Activated CD4-positive, alpha-beta T cell treated with anti-CD3 and anti-CD28 coated beads, Interleukin-2, amount 50 U/mL, for 24 hours (primary cell): ENCODE results near the gene SFT2D2.

Experiments
- DNase-seq, 2 donors: peaks; one replicate each; pipeline ENCODE4 v3.0.0-alpha.2; 2020; ENCODE audit warnings: low read depth in 1 of 2, low spot score in 1 of 2

The SFT2D2 gene

GRCh38 chr1:168223261-168223660 lies 2.5 kb upstream of the SFT2D2 start:
- DNase-seq = no peak

- no peak for DNase-seq
Observed at GRCh38 chr1:168223681-168224540, 1.9 kb upstream of the SFT2D2 start.

DNA sequence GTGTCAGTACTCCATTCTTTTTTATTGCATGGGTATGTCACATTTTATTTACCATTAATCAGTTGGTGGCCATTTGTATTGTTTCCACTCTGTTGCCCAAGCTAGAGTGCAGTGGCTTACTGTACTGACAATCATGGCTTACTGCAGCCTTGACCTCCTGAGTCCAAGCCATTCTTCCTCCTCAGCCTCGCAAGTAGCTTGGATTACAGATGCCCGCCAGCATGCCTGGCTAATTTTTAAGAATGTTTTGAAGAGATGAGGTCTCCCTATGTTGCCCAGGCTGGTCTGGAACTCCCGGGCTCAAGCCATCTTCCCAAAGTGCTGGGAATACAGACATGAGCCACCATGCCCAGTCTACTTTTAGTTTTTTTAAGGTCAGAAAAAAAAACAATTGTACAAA lies 813 bp upstream of the SFT2D2 start:
- no peak for DNase-seq

GRCh38 chr1:168227620-168228019 lies 1.8 kb downstream of the SFT2D2 start:
- DNase-seq = no peak

DNA sequence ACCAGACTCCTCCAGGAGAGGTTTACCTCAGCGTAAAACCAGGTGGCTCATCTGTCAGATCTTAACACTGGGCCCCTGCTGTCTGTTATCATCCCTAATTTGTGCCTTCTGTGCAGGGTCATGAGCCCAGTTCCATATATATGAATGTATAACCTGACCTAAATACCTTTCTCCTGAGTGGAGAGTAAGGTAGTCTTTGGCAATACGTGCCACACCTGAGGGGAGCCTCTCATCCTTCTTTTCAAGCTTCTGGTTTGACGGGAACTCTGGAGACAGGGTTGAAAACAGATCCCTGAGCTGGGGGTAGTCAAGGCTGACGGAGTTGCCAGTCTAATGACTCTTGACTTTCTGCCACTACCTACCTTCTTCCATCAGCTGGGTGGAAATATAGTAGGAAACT lies 4.1 kb downstream of the SFT2D2 start:
- DNase-seq = no peak

GRCh38 chr1:168230709-168231108 lies 4.9 kb downstream of the SFT2D2 start:
- no peak for DNase-seq

DNA sequence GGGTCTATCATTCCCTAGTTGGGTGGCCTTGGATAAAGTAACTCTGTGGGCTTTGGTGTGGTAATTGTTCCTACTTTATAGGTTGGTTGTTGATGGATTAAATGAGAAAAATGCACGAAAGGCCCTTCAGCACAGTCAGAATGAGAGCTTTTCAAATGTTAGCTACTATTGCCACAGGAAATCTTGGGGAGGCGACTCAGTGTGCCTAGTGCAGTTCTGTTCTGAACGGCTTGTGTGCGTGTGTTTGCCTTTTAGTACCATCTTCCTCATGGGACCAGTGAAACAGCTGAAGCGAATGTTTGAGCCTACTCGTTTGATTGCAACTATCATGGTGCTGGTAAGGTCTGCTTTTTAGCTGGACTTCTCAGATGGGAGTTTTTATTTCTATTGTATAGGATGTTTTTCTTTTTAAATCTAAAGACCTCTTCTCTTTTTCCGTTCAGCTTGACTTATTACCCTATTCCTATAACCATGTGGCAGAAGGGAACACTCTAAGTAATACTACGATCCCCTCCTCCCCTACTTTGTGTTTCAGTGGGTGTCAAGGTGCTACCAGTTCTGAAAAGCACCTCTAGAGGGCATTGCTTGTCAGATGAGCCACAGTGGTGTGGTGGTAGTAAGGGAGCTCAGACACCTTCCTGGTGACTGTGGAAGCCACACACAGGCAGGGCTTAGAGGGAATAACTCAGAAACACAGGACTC lies 9.2 kb downstream of the SFT2D2 start:
- no peak for DNase-seq

DNA sequence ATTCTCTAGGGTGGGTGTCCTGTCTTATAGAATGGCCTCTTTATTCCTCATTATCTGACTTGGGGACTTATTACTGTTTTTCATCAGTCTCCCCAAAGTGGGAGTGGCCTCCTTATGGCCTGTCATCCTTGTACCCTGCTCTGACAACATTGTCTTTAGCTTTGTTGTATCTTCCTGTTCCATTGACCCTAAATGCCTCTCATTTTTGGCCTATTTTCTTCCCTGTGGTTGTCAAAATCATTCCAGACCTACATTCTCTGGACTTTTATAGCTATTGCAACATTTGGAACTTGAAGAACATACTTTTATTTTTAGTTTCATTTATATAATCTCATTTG lies 9.7 kb downstream of the SFT2D2 start:
- DNase-seq = no peak

DNA sequence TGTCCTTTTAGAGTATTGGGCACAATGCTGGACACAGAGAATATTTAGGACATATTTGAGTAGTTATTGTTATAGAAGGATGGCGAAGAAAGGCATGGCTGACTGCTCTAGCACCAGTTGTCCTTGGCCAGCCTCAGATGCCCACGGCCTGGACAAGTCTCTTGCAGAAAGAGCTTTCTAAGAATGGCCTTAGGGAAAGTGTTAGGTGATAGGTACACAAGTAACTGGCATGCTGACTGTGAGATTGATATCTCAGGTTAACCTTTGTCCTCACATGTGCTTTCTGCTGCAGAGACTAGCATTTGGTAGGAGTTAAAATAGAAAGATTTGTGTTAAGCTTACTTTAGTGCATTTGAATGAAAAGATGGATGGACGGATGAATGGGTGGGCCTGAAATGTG lies 10.1 kb downstream of the SFT2D2 start:
- DNase-seq = no peak

- peak in 1 of 2 donors; percentile 23 for DNase-seq
Observed at GRCh38 chr1:168236836-168237611, 11.2 kb downstream of the SFT2D2 start.

GRCh38 chr1:168243198-168243597 lies 17.4 kb downstream of the SFT2D2 start:
- DNase-seq = no peak

DNA sequence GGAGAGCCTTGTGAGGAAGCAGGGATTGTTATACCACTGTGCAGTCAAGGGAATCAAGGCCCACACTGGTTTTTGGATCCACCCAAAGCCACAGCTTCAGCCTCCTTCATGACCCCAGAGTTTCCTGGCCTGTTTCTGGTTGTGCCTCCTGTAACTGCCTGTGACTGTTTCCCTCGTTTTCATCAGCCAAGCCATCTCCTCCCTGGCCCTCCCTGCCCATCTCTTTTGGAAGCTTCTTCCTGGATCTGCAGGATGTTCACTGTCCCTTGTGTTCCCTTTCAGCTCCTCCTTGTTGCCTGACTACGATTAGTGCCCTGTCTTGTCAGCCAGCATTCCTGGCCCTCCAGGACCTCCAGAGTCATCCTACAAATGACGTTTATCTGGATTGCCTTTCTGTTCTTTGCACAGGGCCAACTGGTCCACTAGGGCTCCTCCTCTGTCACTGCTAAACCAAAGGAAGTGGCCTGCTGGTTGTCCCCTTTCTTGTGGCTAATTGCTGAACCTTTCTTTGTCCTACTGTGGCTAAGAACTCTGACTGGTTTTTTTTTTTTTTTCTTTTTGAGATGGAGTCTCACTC lies 17.9 kb downstream of the SFT2D2 start:
- DNase-seq = no peak

DNA sequence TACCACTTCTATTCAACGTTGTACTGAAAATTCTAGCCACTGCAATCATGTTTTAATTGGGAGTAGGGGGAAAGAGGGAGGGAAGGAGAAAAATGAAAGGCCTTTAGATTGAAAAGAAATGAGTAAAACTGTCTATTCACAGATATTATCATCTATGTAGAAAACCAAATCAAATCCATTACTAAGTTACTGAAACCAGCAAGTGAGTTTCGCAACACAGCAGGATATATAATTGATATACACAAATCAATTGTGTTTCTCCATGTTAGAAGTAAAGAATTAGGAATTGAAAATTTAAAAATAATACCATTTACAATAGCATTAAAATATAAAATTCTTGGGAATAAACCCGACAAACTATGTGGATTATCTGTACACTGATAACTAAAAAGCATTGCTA lies 19.2 kb downstream of the SFT2D2 start:
- DNase-seq = no peak

DNA sequence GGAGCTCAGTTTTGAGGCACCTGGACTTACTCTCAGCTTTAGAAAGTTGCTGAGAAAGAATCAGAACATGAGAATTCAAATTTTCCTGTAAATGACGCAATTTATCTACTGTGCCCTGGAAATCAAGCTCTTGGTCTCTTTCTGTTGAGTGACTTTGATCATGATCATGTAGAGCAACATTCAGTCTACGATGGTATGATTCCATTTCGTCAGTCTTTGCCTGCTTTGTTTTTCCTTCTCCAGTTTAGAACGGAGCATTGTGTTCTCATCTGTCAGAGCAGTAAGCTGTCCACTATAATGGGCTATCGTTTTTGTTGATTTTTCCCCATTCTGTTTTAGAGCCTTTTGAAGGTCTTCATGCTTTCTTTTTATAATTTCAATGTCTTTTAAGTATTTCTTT lies 20.7 kb downstream of the SFT2D2 start:
- DNase-seq = no peak

GRCh38 chr1:168252204-168252733 lies 26.5 kb downstream of the SFT2D2 start:
- no peak for DNase-seq

DNA sequence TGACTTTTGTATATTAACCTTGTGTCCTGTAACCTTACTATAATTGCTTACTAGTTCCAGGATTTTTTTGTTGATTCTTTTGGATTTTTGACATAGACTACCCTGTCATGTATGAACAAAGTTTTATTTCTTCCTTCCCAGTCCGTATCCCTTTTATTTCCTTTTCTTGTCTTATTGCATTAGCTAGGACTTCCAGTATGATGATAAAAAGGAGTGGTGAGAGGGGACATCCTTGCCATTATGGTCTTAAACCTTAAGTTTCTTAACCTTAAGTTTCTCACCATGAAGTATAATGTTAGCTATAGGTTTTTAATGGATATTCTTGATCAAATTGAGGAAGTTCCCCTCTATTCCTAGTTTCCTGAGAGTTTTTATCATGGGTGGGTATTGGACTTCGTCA lies 30.4 kb downstream of the SFT2D2 start:
- no peak for DNase-seq

DNA sequence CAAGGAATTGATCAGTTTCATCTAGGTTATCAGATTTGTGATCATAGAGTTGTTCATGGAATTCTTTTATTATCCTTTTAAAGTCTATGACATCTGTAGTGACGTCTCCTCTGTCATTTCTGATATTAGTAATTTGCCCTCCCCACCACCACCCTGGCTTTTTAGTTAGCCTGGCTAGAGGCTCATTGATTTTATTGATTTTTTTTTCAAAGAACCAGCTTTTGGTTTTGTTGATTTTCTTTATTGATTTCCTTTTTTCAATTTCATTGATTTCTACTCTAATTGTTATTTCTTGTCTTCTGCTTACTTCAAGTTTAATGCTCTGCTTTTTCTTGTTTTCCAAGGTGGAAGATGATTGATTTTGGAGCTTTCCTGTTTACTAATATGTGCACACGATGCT lies 31.6 kb downstream of the SFT2D2 start:
- DNase-seq = no peak

DNA sequence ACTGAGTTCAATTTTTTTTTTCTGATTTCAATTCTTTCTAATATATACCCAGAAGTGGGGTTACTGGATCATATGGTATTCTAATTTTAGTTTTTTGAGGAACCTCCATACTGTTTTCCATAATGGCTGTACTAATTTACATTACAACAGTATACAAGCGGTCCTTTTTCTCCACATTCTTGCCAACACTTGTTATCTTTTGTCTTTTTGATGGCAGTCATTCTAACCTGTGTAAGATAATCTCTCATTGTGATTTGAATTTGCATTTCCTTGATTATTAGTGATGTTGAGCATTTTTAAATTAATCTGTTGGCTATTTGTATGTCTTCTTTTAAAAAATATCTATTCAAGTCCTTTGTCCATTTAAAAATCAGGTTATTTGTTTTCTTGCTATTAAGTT lies 33.8 kb downstream of the SFT2D2 start:
- DNase-seq = no peak

- no peak for DNase-seq
Observed at GRCh38 chr1:168260393-168260792, 34.6 kb downstream of the SFT2D2 start.

GRCh38 chr1:168261390-168261789 lies 35.6 kb downstream of the SFT2D2 start:
- DNase-seq = no peak

GRCh38 chr1:168263130-168263529 lies 37.3 kb downstream of the SFT2D2 start:
- DNase-seq = no peak
